Liver (tissue), 9 donors: ENCODE results near the gene NRSN2. TPM values are rescaled to one million over a fixed set of nuclear protein-coding genes. Genes with fewer than 3 reads are reported as not detected.

Experiments
- DNase-seq: peaks from one replicate; pipeline ENCODE4 v3.0.0-alpha.2; 2017; ENCODE audit warnings: low spot score
- H3K27ac ChIP-seq, 2 donors: one replicate each; pipeline ENCODE4 v1.7.0; 2013; ENCODE audit warnings: inconsistent platforms in 2 of 2, low read length in 2 of 2, control low read depth in 1 of 2, low read depth in 1 of 2, mild to moderate bottlenecking in 1 of 2
- H3K27me3 ChIP-seq, 4 donors: one replicate each; pipeline versions ENCODE4 v1.6.1 to v1.7.0; 2013; ENCODE audit warnings: low read length in 3 of 4, inconsistent platforms in 1 of 4, mild to moderate bottlenecking in 1 of 4, moderate library complexity in 1 of 4; ENCODE audit not compliant: control insufficient read depth in 4 of 4, insufficient read depth in 4 of 4
- H3K36me3 ChIP-seq, 4 donors: one replicate each; pipeline versions ENCODE4 v1.6.1 to v1.7.0; 2013; ENCODE audit warnings: low read length in 3 of 4, mild to moderate bottlenecking in 3 of 4, low read depth in 1 of 4, moderate library complexity in 1 of 4; ENCODE audit not compliant: control insufficient read depth in 4 of 4, insufficient read depth in 3 of 4
- H3K4me1 ChIP-seq, 4 donors: one replicate each; pipeline versions ENCODE4 v1.6.1 to v1.7.0; 2013; ENCODE audit warnings: low read length in 3 of 4, mild to moderate bottlenecking in 3 of 4, moderate library complexity in 1 of 4; ENCODE audit not compliant: control insufficient read depth in 4 of 4, insufficient read depth in 4 of 4
- H3K4me3 ChIP-seq, 3 donors: one replicate each; pipeline versions ENCODE4 v1.6.1 to v1.7.0; 2013; ENCODE audit warnings: low read length in 3 of 3, control low read depth in 1 of 3, low read depth in 1 of 3, mild to moderate bottlenecking in 1 of 3
- H3K9ac ChIP-seq, 2 donors: one replicate each; pipeline ENCODE4 v1.7.0; 2013; ENCODE audit warnings: low read length in 2 of 2, mild to moderate bottlenecking in 2 of 2, moderate library complexity in 2 of 2, control low read depth in 1 of 2, low read depth in 1 of 2
- H3K9me3 ChIP-seq, 4 donors: one replicate each; pipeline versions ENCODE4 v1.6.1 to v1.7.0; 2013; ENCODE audit warnings: low read length in 3 of 4; ENCODE audit not compliant: control insufficient read depth in 4 of 4
- ATF3 ChIP-seq: IDR thresholded peaks from 2 replicates; pipeline ENCODE4 v1.6.1; 2016; ENCODE audit warnings: antibody characterized with exemption
- CTCF ChIP-seq: fragments of 150-350 bp; IDR thresholded peaks from 2 replicates; pipeline ENCODE4 v1.5.1; 2017; ENCODE audit warnings: improper control_type of control experiment, low read depth, low read length; ENCODE audit not compliant: missing input control
- EGR1 ChIP-seq, 2 donors: IDR thresholded peaks; 2 replicates each; pipeline ENCODE4 v1.6.1; 2016 to 2018; ENCODE audit warnings: antibody characterized with exemption in 2 of 2, low read depth in 2 of 2
- FOXA1 ChIP-seq: IDR thresholded peaks from 2 replicates; pipeline ENCODE4 v1.6.1; 2016; ENCODE audit warnings: antibody characterized with exemption
- FOXA2 ChIP-seq: IDR thresholded peaks from 2 replicates; pipeline ENCODE4 v1.6.1; 2016; ENCODE audit warnings: antibody characterized with exemption
- GABPA ChIP-seq, 2 donors: IDR thresholded peaks in 1 of 2; conservative IDR thresholded peaks in 1 of 2; 2 replicates each; pipeline ENCODE4 v1.6.1; 2016; ENCODE audit warnings: antibody characterized with exemption in 2 of 2, mild to moderate bottlenecking in 1 of 2, moderate library complexity in 1 of 2
- HNF4A ChIP-seq, 2 donors: conservative IDR thresholded peaks; 2 replicates each; pipeline ENCODE4 v1.6.1; 2016; ENCODE audit warnings: antibody characterized with exemption in 2 of 2, mild to moderate bottlenecking in 2 of 2
- HNF4G ChIP-seq: IDR thresholded peaks from 2 replicates; pipeline ENCODE4 v1.6.1; 2016; ENCODE audit warnings: antibody characterized with exemption
- JUND ChIP-seq, 2 donors: IDR thresholded peaks; 2 replicates each; pipeline ENCODE4 v1.6.1; 2016; ENCODE audit warnings: antibody characterized with exemption in 2 of 2
- MAX ChIP-seq: IDR thresholded peaks from 2 replicates; pipeline ENCODE4 v1.6.1; 2016; ENCODE audit warnings: antibody characterized with exemption
- NR2F2 ChIP-seq: IDR thresholded peaks from 2 replicates; pipeline ENCODE4 v1.6.1; 2016; ENCODE audit warnings: antibody characterized with exemption
- RAD21 ChIP-seq, 2 donors: IDR thresholded peaks; 2 replicates each; pipeline ENCODE4 v1.6.1; 2016; ENCODE audit warnings: antibody characterized with exemption in 2 of 2, mild to moderate bottlenecking in 2 of 2
- REST ChIP-seq: IDR thresholded peaks from 2 replicates; pipeline ENCODE4 v1.6.1; 2016; ENCODE audit warnings: antibody characterized with exemption, mild to moderate bottlenecking
- RXRA ChIP-seq, 2 donors: IDR thresholded peaks; 2 replicates each; pipeline ENCODE4 v1.6.1; 2017 to 2018; ENCODE audit warnings: antibody characterized with exemption in 2 of 2, mild to moderate bottlenecking in 1 of 2
- SP1 ChIP-seq: IDR thresholded peaks from 2 replicates; pipeline ENCODE4 v1.6.1; 2018; ENCODE audit warnings: antibody characterized with exemption, mild to moderate bottlenecking
- TAF1 ChIP-seq: conservative IDR thresholded peaks from 2 replicates; pipeline ENCODE4 v1.6.1; 2016; ENCODE audit warnings: antibody characterized with exemption, mild to moderate bottlenecking
- YY1 ChIP-seq: IDR thresholded peaks from 2 replicates; pipeline ENCODE4 v1.6.1; 2016; ENCODE audit warnings: antibody characterized with exemption, mild to moderate bottlenecking
- WGBS: extraction: QIAGEN DNeasy Blood & Tissue Kit; methylation state at CpG from one replicate; pipeline ENCODE4 v1.1.7; 2013; 5-methylcytosine and 5-hydroxymethylcytosine counted together
- polyA plus RNA-seq, 2 donors: library from polyadenylated mRNA; stranded (reverse) in 1 of 2; unstranded in 1 of 2; fragments of 200-250 nt in 1 of 2; fragments of >200 nt in 1 of 2; fragmentation: Nextera tagmentation in 1 of 2; extraction: Ambion mirVana in 1 of 2; gene quantifications; one replicate each; pipeline versions ENCODE4 v1.2.1 to v1.2.3, GENCODE V29; 2013 to 2015
- total RNA-seq, 2 donors: library from RNA; depleted of rRNA; stranded (reverse); fragments of >200 nt; gene quantifications; one replicate each; pipeline ENCODE4 v1.2.3, GENCODE V29; 2014
- donor health status: healthy.
- donor health status: healthy.
- donor health status: healthy.
- donor health status: healthy.
- donor health status: healthy.

NRSN2 gene
- total and polyA plus RNA-seq, 4 donors: 1.9 to 12.0 (median 4.7) TPM

- H3K9ac ChIP-seq: no peak overlapping the region
- H3K27me3 ChIP-seq: no peaks in the 10 kb centered on the region
- H3K9me3 ChIP-seq: no peaks in the 10 kb centered on the region
- no peak overlapping the region for H3K27ac ChIP-seq
- DNase-seq: no peak
- H3K4me1 ChIP-seq: peaks cover 0 to 8% (median 0%) of the 10 kb centered on the region in 4 donors
- no peak for TF ChIP-seq HNF4A (conservative IDR thresholded peaks at IDR 0.05)
- TF ChIP-seq FOXA2: no peak
- no peak for TF ChIP-seq REST
- no peak for TF ChIP-seq RAD21 (IDR thresholded peaks at IDR 0.05)
- no peak for TF ChIP-seq JUND (IDR thresholded peaks at IDR 0.05)
- TF ChIP-seq YY1: no peak
- TF ChIP-seq HNF4G: no peak
- TF ChIP-seq MAX: no peak
- no peak for TF ChIP-seq SP1
- no peak for TF ChIP-seq TAF1
- TF ChIP-seq ATF3: no peak
- TF ChIP-seq EGR1 (IDR thresholded peaks at IDR 0.05; ENCODE audit: low read depth in 2 of 2): no peak
- no peak for TF ChIP-seq RXRA (IDR thresholded peaks at IDR 0.05)
- no peak for TF ChIP-seq NR2F2
- H3K36me3 ChIP-seq: no peaks in the 10 kb centered on the region
- H3K4me3 ChIP-seq: no peak overlapping the region
- WGBS: 85% methylated on average over 10 of the region's 10 CpGs
These were observed 9.8 kb downstream of the NRSN2 start for GRCh38 chr20:356745-357144.

- DNase-seq: no peak
- no peaks in the 10 kb centered on the region for H3K36me3 ChIP-seq
- peaks cover 0 to 10% (median 4%) of the 10 kb centered on the region in 4 donors for H3K4me1 ChIP-seq
- no peaks in the 10 kb centered on the region for H3K27me3 ChIP-seq
- TF ChIP-seq NR2F2 (no peak), FOXA1 (no peak), ATF3 (no peak), YY1 (no peak), HNF4G (no peak), GABPA (IDR thresholded peaks at IDR 0.05 in 1 of 2, conservative IDR thresholded peaks at IDR 0.05 in 1 of 2) (no peak), CTCF (no peak), FOXA2 (no peak), SP1 (no peak)
- H3K4me3 ChIP-seq: no peak overlapping the region
- no peak overlapping the region for H3K9ac ChIP-seq
- no peak overlapping the region for H3K27ac ChIP-seq
- WGBS: 91% methylated on average over 4 of the region's 4 CpGs
- no peaks in the 10 kb centered on the region for H3K9me3 ChIP-seq
These were observed 12.1 kb downstream of the NRSN2 start for GRCh38 chr20:358891-359555.
